SH-SY5Y (cell line): ENCODE results near the gene KRT15.

Source experiments
- GATA2 ChIP-seq: IDR thresholded peaks from 2 replicates; pipeline ENCODE4 v1.6.1; 2011; ENCODE audit warnings: mild to moderate bottlenecking, low read depth, low read length
- GATA3 ChIP-seq: IDR thresholded peaks from 2 replicates; pipeline ENCODE4 v1.6.1; 2011; ENCODE audit warnings: low read depth, mild to moderate bottlenecking, low read length, moderate library complexity

DNA sequence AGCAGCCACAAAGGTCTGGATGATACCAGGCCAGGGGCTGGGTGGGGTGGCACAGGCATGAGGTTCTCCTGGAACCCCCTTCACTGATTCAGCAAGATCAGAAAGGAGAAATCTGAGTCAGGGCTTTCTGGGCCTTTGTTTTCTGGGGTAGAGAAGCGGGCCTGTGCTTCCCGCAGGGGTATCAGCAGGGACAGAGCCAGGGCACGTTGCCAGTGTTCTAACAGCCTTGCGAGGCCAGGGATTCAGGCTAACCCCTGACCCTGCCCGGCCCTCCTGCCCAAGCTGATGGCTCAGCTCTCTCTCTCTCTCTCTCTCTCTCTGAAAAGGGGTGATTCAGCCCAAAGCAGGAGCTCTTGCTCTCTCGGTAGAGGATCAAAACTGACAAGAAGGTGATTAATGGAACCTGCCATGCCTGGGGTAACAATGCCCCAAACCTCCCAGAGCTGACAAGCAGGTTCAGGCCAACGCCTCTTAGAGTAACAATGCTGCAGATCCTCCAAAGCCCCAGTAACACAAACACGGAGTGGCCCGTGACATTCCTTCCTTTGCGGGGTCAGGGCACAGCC lies 11.3 kb downstream of the KRT15 start:
- TF ChIP-seq GATA2 (no peak), GATA3 (no peak)
